HG03196 (cell line): ENCODE data around the gene MEMO1.
"Not testable (repeated sequence)": the region's sequence is repeated elsewhere in the genome, so short reads cannot be mapped to it uniquely, and the experiment has no call there.

Source experiments
- ATAC-seq: cut with Tn5 transposase; IDR thresholded peaks from one replicate; pipeline ENCODE4 v1.9.1; 2021; ENCODE audit not compliant: unreplicated experiment

Gene MEMO1

DNA sequence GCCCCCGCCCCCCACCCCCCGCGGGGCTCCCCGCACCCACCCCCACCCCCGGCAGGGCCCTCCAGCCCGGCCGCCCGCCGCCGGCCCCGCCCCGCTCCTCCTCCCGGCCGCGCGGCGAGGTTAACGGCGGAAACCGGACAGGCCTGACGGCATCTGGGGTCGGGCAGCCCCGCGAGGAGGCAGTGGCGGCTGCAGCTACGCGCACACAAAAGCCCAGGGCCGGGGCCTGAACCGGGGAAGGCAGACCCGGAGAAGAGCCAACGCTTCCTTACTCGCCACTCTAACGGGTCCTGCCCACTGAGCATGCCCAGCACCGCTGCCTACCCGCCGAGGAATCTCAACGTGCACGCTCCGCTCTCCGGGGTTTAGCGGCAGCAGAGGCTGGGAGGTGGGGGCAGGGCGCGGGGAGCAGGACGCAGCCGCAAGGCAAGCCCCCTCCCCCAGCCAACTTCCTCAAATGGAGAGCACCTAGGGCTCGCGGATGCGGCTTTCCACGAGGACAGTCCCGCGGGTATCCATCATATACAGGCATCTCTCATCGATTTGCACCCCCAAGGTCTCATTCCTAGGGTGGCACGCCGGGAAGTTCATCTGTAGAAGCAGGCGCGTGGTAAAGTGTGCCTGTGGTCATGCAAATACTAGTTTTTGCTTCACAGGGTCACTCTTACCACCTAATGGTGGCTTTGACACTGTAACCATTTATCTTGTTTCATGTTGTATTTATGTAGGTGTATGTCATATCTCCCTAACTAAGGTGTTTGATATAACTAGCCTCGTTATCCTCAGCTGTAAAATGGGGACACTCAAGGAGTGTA is at the start of gene MEMO1:
Gene MEMO1 (minus strand): TSS at position 339 of the 815 bp plus-strand sequence. CDS start 761 bp downstream, outside the sequence.
- peak; percentile 64 for ATAC-seq

- no peak for ATAC-seq
Measured at GRCh38 chr2:32060266-32060665, 49.5 kb upstream of the MEMO1 start.

DNA sequence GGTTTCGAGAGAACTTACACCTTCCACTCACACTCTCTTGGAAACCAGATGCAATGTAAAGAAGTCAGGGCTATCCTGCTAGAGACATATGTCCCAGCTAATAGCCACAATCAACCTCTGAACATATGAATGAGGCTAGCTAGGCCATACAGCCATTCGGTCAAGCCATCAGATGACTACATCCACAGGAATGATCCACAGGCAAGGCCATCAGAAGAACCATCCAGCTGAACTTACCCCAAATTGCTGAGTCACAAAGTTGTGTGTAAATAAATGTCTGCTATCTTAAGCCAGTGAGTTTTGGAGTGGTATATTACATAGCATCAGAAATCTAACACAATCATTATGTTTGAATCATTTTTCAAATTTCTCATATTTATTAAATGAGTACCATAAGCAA is 47.3 kb upstream of the MEMO1 start:
- no peak for ATAC-seq

GRCh38 chr2:32054583-32054982 is 43.8 kb upstream of the MEMO1 start:
- ATAC-seq, result not testable (repeated sequence)

DNA sequence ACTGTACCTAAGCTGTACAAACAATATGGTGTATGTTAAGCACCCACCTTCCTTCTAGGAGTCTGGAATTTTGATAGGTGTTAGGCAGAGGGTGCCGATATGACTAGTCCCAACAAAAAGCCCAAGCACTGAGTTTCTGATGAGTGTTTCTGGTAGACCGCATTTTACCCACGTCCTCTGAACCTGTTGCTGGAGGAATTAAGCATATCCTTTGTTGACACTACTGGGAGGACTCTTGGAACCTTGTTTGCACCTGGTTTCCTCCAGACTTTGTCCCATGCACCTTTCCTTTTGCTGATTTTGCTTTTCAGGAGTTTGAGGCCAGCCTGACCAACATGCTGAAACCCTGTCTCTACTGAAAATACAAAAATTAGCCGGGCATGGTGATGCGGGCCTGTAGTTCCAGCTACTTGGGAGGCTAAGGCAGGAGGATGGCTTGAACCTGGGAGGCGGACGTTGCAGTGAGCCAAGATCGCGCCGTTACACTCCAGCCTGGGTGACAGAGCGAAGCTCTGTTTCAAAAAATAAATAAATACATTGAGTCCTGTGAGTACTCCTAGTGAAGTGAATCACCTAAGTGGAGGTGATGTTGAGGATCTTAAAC is 41.1 kb upstream of the MEMO1 start:
- no peak for ATAC-seq

DNA sequence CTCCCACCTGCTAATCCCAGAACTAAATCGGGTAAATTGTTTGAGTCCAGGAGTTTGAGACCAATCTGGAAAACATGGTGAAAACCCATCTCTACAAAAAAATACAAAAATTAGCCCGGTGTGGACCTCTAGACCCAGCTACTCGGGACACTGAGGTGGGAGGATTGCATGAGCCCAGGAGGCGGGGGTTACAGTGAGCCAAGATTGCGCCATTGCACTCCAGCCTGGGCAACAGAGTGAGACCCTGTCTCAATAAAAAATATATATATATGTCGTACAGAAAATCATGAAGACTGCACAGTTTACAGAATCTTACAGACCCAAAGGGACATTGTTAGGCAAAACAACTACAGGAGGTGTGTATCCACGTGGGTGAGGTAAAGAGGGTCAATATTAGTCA is 32.8 kb upstream of the MEMO1 start:
- no peak for ATAC-seq

GRCh38 chr2:32039447-32040219 is 28.8 kb upstream of the MEMO1 start, which contains the start of gene DPY30:
Gene DPY30 (minus strand): TSS chr2:32039805. CDS start chr2:32039456, 349 bp downstream.
- peak; percentile 90 for ATAC-seq

GRCh38 chr2:32034198-32034887 is 23.5 kb upstream of the MEMO1 start:
- ATAC-seq, result not testable (repeated sequence)

- ATAC-seq, result not testable (repeated sequence)
Measured at GRCh38 chr2:32018789-32019482, 8.1 kb upstream of the MEMO1 start.

- ATAC-seq, result no peak
Measured at GRCh38 chr2:32012872-32013271, 2.1 kb upstream of the MEMO1 start.

DNA sequence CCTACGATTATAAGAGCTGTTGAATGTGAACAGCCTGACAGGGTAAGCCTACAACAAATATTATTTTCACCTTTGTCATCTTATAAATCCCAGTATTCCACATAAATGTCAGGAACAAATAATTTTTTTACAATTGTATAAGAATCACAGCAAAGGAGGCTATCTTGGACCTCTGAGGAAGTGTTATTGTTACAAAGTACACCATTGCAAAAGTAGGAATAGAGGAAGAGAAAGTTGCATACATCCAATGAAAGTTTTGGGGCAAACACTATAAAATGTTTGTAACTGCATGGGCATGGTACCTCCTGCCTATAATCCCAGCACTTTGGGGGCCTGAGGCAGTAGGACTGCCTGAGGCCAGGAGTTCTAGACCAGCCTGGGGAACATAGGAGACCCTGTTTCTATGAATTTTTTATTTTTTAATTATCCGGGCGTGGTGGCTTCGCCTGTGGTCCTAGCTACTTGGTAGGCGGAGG is 715 bp upstream of the MEMO1 start:
- ATAC-seq, result no peak

DNA sequence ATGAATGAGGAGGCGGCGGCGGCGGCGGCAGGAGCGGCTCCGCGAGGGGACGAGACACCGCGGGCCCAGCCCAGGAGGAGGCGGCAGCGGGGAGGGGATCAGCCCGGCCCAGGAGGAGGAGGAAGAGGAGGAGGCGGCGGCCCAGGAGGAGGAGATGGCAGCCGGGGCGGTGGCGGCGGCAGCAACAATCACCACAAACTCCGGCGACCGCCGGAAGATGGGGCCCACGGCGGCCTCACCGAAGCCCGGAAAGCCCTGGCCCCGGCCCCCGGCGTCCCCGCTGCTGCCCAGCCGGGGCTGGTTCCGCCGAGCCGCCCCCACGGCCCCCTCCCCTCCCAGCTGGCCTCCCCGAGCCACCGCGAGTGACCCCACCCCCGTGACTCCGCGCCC is 533 bp downstream of the MEMO1 start:
- ATAC-seq, result peak; percentile 42

DNA sequence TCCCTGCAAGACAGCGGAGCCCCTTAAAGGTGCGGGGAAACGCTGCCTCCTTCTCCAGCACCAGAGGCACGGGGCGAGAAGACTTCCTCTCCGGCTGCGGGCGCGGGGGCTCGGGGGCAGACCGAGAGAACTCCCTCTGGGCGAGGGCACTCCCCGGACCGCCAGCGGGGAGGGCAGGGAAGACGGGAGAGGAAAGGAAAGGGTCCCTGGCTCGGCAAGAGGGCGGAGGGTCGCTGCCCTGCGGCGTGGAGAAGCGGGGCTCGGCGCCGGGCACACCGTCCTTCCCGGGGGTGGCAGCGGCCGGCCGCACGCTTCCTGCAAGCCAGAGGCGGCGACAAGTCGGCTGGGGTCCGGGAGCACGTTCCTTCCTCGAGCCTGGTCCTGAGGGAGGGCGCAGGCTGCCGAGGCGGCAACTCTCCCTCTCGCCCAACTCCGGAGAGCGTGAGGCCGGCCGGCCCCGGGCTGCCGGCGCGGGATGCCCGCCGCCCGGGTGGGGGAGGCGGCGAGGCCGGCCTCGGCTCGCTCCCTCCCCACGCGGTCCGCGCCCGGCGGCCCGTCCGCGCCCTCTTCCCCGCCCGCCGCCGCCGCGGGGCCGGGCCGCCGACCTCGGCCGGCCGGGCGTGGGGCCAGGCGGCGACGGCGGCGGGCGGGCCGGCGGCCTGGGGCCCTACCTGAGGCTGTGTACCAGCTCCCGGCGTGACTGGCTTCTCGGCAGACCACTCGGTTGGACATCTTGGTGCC is 1.1 kb downstream of the MEMO1 start:
- ATAC-seq, result peak; percentile 18

DNA sequence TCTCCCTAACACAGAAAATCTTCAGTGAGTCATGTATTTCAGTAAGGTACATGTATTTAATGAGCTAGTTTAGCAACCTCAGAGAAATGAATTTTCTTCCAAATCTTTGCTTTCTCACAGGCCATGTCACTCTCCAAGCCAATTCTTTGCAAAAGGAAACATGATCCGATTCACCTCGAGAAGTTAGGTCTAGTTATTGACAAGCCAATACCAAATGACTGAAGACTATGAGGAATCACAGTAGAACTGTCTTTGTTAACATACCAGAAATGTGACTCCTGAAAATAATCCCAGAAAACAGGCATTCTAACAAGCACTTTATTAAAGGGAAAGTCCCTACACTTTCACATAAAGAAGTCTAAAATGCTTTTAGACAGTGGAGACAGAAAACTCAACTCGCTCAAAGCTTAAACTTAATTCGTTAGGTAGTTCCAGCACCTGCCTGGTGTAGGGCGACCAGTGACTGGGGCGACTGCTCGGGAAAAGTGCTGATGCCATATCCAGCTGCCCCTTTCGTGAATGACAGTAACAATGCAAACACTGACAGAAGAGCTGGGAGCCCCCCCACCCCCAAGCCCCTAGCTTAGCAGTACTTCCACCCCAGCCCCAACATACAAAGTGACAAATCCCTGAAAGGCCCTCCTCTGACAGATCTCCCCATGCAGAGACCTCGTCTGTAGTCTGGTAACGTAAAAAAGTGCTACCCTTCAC is 1.8 kb downstream of the MEMO1 start:
- ATAC-seq, result no peak

- ATAC-seq, result no peak
Measured at GRCh38 chr2:32007121-32007391, 3.8 kb downstream of the MEMO1 start.

- ATAC-seq, result no peak
Measured at GRCh38 chr2:32005371-32005976, 5.3 kb downstream of the MEMO1 start.

DNA sequence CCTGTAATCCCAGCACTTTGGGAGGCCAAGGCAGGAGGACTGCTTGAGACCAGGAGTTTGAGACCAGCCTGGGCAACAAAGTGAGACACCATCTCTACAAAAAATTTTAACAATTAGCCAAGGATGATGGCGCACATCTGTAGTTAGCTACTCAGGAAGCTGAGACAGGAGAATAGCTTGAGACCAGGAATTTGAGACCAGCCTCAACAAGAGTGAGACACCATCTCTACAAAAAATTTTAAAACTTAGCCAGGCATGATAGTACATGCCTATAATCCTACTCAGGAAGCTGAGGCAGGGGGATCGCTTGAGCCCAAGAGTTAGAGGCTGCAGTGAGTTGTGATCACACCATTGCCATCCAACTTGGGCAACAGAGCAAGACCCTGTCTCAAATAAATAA is 7.0 kb downstream of the MEMO1 start:
- no peak for ATAC-seq

GRCh38 chr2:32002406-32002805 is 8.4 kb downstream of the MEMO1 start:
- ATAC-seq, result no peak

- no peak for ATAC-seq
Measured at GRCh38 chr2:31999438-31999837, 11.4 kb downstream of the MEMO1 start.
